Measurements from ENCODE around the gene COPA.

Gene COPA

GRCh38 chr1:160328184-160328583 lies 14.9 kb downstream of the COPA start:
- Histone ChIP-seq H3K27me3 (ENCODE audit: control insufficient read depth, insufficient read depth, low read length) (no peaks in the 10 kb centered on the region), H3K9me3 (ENCODE audit: control insufficient read depth, insufficient read depth, low read length) (no peaks in the 10 kb centered on the region), H3K27ac (ENCODE audit: low read length) (no peak overlapping the region), H3K4me3 (ENCODE audit: low read length) (no peak overlapping the region), H3K4me1 (ENCODE audit: control insufficient read depth, insufficient read depth, low read length) (no peaks in the 10 kb centered on the region), H3K36me3 (ENCODE audit: control insufficient read depth, insufficient read depth, low read length) (peaks cover 4% of the 10 kb centered on the region; the same call in 1 of the 2 replicates)
- WGBS (ENCODE audit: insufficient coverage, insufficient read length), result no CpG with 5 or more reads among the region's 8 CpGs
- DNase-seq (ENCODE audit: low read depth, low spot score), result no peak

GRCh38 chr1:160326418-160326817 lies 16.6 kb downstream of the COPA start:
- no peak for DNase-seq (ENCODE audit: low read depth, low spot score)
- no peaks in the 10 kb centered on the region for H3K4me1 ChIP-seq (ENCODE audit: control insufficient read depth, insufficient read depth, low read length)
- H3K9me3 ChIP-seq (ENCODE audit: control insufficient read depth, insufficient read depth, low read length), result no peaks in the 10 kb centered on the region
- no peaks in the 10 kb centered on the region for H3K27me3 ChIP-seq (ENCODE audit: control insufficient read depth, insufficient read depth, low read length)
- peaks cover 2% of the 10 kb centered on the region; the same call in 1 of the 2 replicates for H3K36me3 ChIP-seq (ENCODE audit: control insufficient read depth, insufficient read depth, low read length)
- WGBS (ENCODE audit: insufficient coverage, insufficient read length), result no CpG with 5 or more reads among the region's 5 CpGs
- H3K27ac ChIP-seq (ENCODE audit: low read length), result no peak overlapping the region
- no peak overlapping the region for H3K4me3 ChIP-seq (ENCODE audit: low read length)

DNA sequence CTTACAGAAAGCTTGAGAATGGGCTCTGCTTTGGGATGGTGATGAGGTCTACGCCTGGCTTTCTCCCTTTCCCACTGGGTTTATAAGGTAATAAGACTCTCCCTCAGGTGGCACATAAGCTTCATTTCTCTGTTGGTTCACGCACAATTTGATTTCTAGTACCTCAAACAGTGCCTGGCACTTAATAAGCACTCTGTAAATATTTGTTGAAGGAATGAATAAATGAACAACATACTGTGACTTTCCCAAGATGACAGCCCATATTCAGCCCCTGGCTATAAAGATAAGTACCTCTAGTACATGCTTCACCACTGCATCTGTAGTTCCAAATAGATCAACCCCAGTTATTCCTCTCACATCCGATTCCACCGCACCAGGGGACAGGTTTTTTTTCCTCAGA lies 17.8 kb downstream of the COPA start:
- H3K4me3 ChIP-seq (ENCODE audit: low read length), result no peak overlapping the region
- no peak overlapping the region for H3K27ac ChIP-seq (ENCODE audit: low read length)
- WGBS (ENCODE audit: insufficient coverage, insufficient read length), result no CpG with 5 or more reads among the region's 4 CpGs
- no peak for DNase-seq (ENCODE audit: low read depth, low spot score)
- H3K4me1 ChIP-seq (ENCODE audit: control insufficient read depth, insufficient read depth, low read length), result no peaks in the 10 kb centered on the region
- no peaks in the 10 kb centered on the region for H3K27me3 ChIP-seq (ENCODE audit: control insufficient read depth, insufficient read depth, low read length)
- H3K9me3 ChIP-seq (ENCODE audit: control insufficient read depth, insufficient read depth, low read length), result no peaks in the 10 kb centered on the region
- peaks cover 2% of the 10 kb centered on the region; the same call in 1 of the 2 replicates for H3K36me3 ChIP-seq (ENCODE audit: control insufficient read depth, insufficient read depth, low read length)

- 100% methylated on average over 1 of the region's 6 CpGs for WGBS (ENCODE audit: insufficient coverage, insufficient read length)
- H3K27ac ChIP-seq (ENCODE audit: low read length), result no peak overlapping the region
- H3K4me1 ChIP-seq (ENCODE audit: control insufficient read depth, insufficient read depth, low read length), result no peaks in the 10 kb centered on the region
- H3K4me3 ChIP-seq (ENCODE audit: low read length), result no peak overlapping the region
- no peaks in the 10 kb centered on the region for H3K9me3 ChIP-seq (ENCODE audit: control insufficient read depth, insufficient read depth, low read length)
- H3K36me3 ChIP-seq (ENCODE audit: control insufficient read depth, insufficient read depth, low read length), result no peaks in the 10 kb centered on the region; the same call in 1 of the 2 replicates
- DNase-seq (ENCODE audit: low read depth, low spot score), result no peak
- no peaks in the 10 kb centered on the region for H3K27me3 ChIP-seq (ENCODE audit: control insufficient read depth, insufficient read depth, low read length)
Observed at GRCh38 chr1:160322831-160323230, 20.2 kb downstream of the COPA start.

DNA sequence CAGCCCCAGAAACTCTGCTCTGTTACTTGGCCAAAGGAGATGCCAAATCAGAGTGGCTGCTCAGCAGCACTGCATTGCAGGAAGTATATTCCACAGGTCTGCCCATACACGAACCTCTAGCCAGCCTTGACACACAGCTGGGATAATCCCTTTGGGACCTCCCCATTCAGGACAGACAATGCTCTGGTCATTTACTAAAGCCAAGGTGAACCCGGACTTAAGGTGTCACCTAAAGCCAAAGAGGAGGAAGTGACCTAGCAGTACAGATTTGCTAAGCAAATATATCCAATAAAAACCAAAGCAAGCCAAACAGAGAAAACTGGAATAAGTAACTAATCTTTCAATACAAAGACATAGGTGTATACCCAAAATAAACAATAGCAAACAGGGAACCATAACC lies 27.7 kb downstream of the COPA start:
- H3K4me3 ChIP-seq (ENCODE audit: low read length), result no peak overlapping the region
- WGBS (ENCODE audit: insufficient coverage, insufficient read length), result no CpG with 5 or more reads among the region's 2 CpGs
- no peaks in the 10 kb centered on the region for H3K9me3 ChIP-seq (ENCODE audit: control insufficient read depth, insufficient read depth, low read length)
- H3K4me1 ChIP-seq (ENCODE audit: control insufficient read depth, insufficient read depth, low read length), result no peaks in the 10 kb centered on the region
- H3K27ac ChIP-seq (ENCODE audit: low read length), result no peak overlapping the region
- no peaks in the 10 kb centered on the region for H3K27me3 ChIP-seq (ENCODE audit: control insufficient read depth, insufficient read depth, low read length)
- H3K36me3 ChIP-seq (ENCODE audit: control insufficient read depth, insufficient read depth, low read length), result peaks cover 5% of the 10 kb centered on the region; the same call in 1 of the 2 replicates
- DNase-seq (ENCODE audit: low read depth, low spot score), result no peak

DNA sequence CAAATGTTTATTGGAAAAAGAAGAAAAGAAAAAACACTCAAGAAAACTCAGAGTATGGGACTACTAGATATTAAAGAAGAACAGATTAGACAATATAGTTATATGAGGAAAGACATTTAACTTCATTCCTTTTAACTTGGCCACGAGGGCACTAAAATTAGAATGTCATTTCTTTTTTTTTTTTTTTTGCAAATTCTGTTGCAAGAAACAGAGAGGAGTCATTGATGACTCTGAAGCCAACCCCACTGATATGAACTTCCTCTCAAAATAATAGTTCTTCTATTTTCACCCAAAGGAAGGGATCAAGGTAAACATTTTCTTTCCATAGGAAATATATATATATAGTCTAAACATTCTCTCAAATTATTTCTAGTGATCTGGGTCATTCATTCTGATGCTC lies 33.5 kb downstream of the COPA start:
- H3K27ac ChIP-seq (ENCODE audit: low read length), result no peak overlapping the region
- peaks cover 6% of the 10 kb centered on the region for H3K4me1 ChIP-seq (ENCODE audit: control insufficient read depth, insufficient read depth, low read length)
- no CpG with 5 or more reads among the region's 1 CpG for WGBS (ENCODE audit: insufficient coverage, insufficient read length)
- no peak for DNase-seq (ENCODE audit: low read depth, low spot score)
- no peaks in the 10 kb centered on the region for H3K9me3 ChIP-seq (ENCODE audit: control insufficient read depth, insufficient read depth, low read length)
- peaks cover 21% of the 10 kb centered on the region; the same call in 1 of the 2 replicates for H3K36me3 ChIP-seq (ENCODE audit: control insufficient read depth, insufficient read depth, low read length)
- H3K27me3 ChIP-seq (ENCODE audit: control insufficient read depth, insufficient read depth, low read length), result no peaks in the 10 kb centered on the region
- H3K4me3 ChIP-seq (ENCODE audit: low read length), result no peak overlapping the region

- no peaks in the 10 kb centered on the region for H3K9me3 ChIP-seq (ENCODE audit: control insufficient read depth, insufficient read depth, low read length)
- no peaks in the 10 kb centered on the region for H3K27me3 ChIP-seq (ENCODE audit: control insufficient read depth, insufficient read depth, low read length)
- H3K36me3 ChIP-seq (ENCODE audit: control insufficient read depth, insufficient read depth, low read length), result peaks cover 21% of the 10 kb centered on the region; the same call in 1 of the 2 replicates
- peaks cover 6% of the 10 kb centered on the region for H3K4me1 ChIP-seq (ENCODE audit: control insufficient read depth, insufficient read depth, low read length)
- no peak overlapping the region for H3K4me3 ChIP-seq (ENCODE audit: low read length)
- DNase-seq (ENCODE audit: low read depth, low spot score), result no peak
- no peak overlapping the region for H3K27ac ChIP-seq (ENCODE audit: low read length)
Observed at GRCh38 chr1:160309185-160309557, 33.9 kb downstream of the COPA start.

- H3K27ac ChIP-seq (ENCODE audit: low read length), result no peak overlapping the region
- no CpG with 5 or more reads among the region's 4 CpGs for WGBS (ENCODE audit: insufficient coverage, insufficient read length)
- DNase-seq (ENCODE audit: low read depth, low spot score), result no peak
- peaks cover 6% of the 10 kb centered on the region for H3K4me1 ChIP-seq (ENCODE audit: control insufficient read depth, insufficient read depth, low read length)
- H3K36me3 ChIP-seq (ENCODE audit: control insufficient read depth, insufficient read depth, low read length), result peaks cover 21% of the 10 kb centered on the region; the same call in 1 of the 2 replicates
- H3K9me3 ChIP-seq (ENCODE audit: control insufficient read depth, insufficient read depth, low read length), result no peaks in the 10 kb centered on the region
- no peaks in the 10 kb centered on the region for H3K27me3 ChIP-seq (ENCODE audit: control insufficient read depth, insufficient read depth, low read length)
- H3K4me3 ChIP-seq (ENCODE audit: low read length), result no peak overlapping the region
Observed at GRCh38 chr1:160308451-160309184, 34.4 kb downstream of the COPA start.

DNA sequence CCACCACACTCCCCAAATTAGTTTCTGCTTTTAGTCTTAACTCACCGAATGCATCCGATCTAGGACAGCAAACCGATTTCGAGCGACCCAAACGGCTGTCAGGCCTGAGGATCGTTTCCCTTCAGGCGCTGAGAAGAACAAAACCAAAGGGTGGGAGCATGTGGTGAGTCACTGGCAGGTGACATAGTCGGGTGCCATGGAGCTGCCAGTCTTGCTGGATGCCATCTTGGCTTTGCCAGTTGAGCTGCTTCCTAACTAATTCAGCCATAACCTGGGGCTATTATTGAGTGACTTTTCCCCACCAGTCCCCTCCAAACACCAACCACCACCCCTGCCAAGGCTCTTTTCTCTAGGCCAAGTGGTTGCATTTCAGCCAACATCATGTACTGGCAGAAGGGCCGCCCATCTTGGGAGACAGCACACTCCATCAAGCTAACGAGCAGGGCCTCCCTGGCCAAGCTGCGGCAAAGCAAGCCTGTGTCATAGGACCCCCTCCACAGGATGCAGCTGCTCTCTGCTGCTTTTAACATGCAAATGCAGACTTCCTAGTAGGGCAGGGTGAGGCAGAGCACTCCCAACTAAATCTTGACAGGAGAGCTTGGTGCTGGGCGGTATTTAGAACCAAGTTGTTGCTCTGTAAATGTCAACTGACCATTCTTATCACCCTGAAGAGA lies 35.8 kb downstream of the COPA start:
- Histone ChIP-seq H3K9me3 (ENCODE audit: control insufficient read depth, insufficient read depth, low read length) (no peaks in the 10 kb centered on the region), H3K27me3 (ENCODE audit: control insufficient read depth, insufficient read depth, low read length) (no peaks in the 10 kb centered on the region), H3K36me3 (ENCODE audit: control insufficient read depth, insufficient read depth, low read length) (peaks cover 18% of the 10 kb centered on the region; the same call in 1 of the 2 replicates), H3K27ac (ENCODE audit: low read length) (no peak overlapping the region), H3K4me1 (ENCODE audit: control insufficient read depth, insufficient read depth, low read length) (peaks cover 6% of the 10 kb centered on the region), H3K4me3 (ENCODE audit: low read length) (no peak overlapping the region)
- no CpG with 5 or more reads among the region's 13 CpGs for WGBS (ENCODE audit: insufficient coverage, insufficient read length)
- DNase-seq (ENCODE audit: low read depth, low spot score), result peak; percentile 39

DNA sequence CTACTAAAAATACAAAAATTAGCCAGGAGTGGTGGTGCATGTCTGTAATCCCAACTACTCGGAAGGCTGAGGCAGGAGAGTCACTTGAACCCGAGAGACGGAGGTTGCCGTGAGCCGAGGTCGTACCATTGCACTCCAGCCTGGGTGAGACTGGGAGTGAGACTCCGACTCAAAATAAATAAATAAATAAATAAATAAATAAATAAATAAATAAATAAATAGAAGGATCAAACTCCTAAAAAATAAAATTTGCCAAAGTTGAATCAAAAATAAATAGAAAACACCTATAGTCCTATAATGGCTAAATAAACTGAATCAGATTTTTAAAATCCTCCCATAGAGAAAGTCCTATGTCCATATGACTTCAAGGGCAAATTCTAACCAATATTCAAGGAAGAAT lies 42.9 kb downstream of the COPA start:
- H3K9me3 ChIP-seq (ENCODE audit: control insufficient read depth, insufficient read depth, low read length), result no peaks in the 10 kb centered on the region
- no peak overlapping the region for H3K4me3 ChIP-seq (ENCODE audit: low read length)
- no peak overlapping the region for H3K27ac ChIP-seq (ENCODE audit: low read length)
- H3K36me3 ChIP-seq (ENCODE audit: control insufficient read depth, insufficient read depth, low read length), result peaks cover 8% of the 10 kb centered on the region; the same call in 1 of the 2 replicates
- H3K4me1 ChIP-seq (ENCODE audit: control insufficient read depth, insufficient read depth, low read length), result no peaks in the 10 kb centered on the region
- no CpG with 5 or more reads among the region's 7 CpGs for WGBS (ENCODE audit: insufficient coverage, insufficient read length)
- DNase-seq (ENCODE audit: low read depth, low spot score), result no peak
- no peaks in the 10 kb centered on the region; the same call in 1 of the 2 replicates for H3K27me3 ChIP-seq (ENCODE audit: control insufficient read depth, insufficient read depth, low read length)

Data from iPS DF 6.9 (cell line).